ENCODE results near the gene NUBP2.

NUBP2 gene

DNA sequence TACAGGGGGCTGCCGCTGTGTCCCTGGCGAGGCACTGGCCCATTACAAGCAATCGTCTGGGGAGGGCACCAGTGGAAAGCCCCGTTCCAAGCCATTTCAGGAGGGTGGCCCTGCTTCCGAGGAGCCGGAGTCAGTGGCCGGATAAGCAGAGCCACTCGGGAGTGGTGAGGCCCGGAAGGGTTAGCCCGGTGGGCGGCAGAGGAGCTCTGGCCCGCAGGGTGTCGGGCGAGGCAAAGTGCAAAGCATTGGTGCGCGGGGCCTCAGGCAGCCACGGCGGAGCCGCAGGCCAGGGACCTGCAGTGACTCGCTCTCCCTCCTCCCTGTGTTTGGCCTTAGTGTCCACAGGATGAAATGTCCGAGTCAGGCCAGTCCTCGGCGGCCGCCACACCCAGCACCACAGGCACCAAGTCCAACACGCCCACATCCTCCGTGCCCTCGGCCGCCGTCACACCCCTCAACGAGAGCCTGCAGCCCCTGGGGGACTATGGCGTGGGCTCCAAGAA, 36.0 kb upstream of the NUBP2 start:
- no peak for DNase-seq (ENCODE audit: low read depth in 1 of 2, low spot score in 1 of 2)
- TF ChIP-seq JUND (IDR thresholded peaks at IDR 0.05; ENCODE audit: low read depth): no peak
- in situ Hi-C loops (cut with HindIII; ENCODE audit: low pct_unique_long_range_greater_than_20kb, low sequenced_read_pairs): no loop called here

DNA sequence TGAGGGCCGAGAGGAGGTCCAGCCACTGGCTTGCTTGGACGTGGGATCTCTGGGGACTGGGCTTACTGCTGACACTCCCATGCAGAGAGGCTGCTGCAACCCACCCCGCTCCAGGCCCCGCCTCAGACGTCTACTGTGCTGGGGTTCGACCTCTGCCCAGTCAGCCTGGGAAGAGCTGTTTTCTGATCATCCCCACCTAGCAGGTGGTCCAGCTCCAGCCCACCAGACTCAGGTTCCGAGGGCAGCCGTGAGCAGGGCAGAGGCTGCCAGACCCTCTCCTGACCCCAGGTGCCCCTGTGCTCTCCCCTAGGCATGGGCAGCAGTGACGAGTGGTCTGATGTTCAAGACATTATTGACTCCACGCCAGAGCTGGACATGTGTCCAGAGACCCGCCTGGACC, 34.8 kb upstream of the NUBP2 start:
- in situ Hi-C loops (cut with HindIII; ENCODE audit: low pct_unique_long_range_greater_than_20kb, low sequenced_read_pairs): no loop called here
- no peak for TF ChIP-seq JUND (IDR thresholded peaks at IDR 0.05; ENCODE audit: low read depth)

DNA sequence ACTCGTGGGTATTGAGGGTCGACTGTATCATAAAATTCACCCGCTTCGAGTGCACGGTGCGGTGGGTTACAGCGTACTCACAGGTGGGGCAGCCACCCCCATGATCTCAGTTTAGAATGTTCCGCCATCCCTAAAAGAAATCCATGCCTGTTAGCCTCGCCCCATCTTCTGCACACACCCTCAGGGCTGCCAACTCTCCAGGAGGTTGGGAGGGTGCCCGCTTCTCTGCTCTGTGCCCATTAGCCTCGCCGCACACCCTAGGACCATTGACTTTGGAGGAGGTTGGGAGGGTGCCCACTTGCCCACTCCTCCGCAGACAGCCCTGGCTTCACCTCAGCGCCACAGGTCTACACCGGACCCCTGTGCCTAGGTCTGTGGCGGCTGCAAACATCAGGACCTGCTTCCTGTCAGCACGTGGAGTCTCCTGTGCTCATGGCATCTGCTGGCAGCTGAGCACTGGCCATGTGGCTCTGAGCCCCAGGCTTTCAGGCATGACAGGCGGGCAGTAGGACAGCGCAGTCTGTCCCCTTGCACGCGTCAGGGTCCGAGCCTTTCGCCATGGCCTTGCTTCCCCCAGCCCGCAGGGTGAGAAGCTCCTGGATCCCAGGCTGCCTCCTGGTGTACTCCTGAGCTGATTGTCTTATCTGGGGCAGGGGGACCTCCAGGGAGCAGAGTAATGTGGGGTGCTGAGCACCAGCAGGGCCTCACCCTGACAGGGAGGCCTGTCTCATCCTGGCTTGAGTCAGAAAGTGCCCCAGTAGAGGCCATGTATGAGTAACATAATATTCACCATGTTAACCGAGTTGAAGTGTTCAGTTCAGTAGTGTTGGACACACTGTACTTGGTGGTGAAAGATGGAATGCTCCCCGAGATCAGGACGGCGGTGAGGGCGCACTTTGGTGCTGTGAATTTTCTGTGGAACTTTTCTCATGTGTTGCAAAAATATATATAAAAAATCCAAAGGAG, 33.3 kb upstream of the NUBP2 start:
- no peak for DNase-seq (ENCODE audit: low read depth in 1 of 2, low spot score in 1 of 2)
- no peak for TF ChIP-seq JUND (IDR thresholded peaks at IDR 0.05; ENCODE audit: low read depth)
- in situ Hi-C loops (cut with HindIII; ENCODE audit: low pct_unique_long_range_greater_than_20kb, low sequenced_read_pairs): no loop called here

More for the DNA sequence above, 34.8 kb upstream of the NUBP2 start:
- no peak for DNase-seq (ENCODE audit: low read depth in 1 of 2, low spot score in 1 of 2)

DNA sequence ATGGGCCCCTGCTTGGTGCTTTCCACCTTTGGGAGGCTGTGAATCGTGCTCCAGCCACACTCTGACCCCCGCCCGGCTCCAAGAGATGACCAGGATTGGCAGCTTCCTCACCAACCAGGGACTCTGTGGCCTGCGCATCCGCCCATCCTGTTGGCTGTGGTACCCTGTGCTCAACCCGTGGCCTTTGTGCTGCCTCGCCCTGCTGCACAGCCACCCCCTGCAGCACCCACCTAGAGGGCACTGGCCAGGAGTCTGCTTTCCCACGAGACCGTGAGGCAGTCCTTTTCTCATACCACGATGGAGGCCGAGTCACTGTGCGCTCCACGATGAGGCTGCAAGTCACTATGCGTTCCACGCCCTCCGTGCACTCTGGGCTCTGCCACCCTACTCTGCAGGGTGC, 30.8 kb upstream of the NUBP2 start:
- in situ Hi-C loops (cut with HindIII; ENCODE audit: low pct_unique_long_range_greater_than_20kb, low sequenced_read_pairs): no loop called here
- DNase-seq (ENCODE audit: low read depth in 1 of 2, low spot score in 1 of 2): no peak
- no peak for TF ChIP-seq JUND (IDR thresholded peaks at IDR 0.05; ENCODE audit: low read depth)

DNA sequence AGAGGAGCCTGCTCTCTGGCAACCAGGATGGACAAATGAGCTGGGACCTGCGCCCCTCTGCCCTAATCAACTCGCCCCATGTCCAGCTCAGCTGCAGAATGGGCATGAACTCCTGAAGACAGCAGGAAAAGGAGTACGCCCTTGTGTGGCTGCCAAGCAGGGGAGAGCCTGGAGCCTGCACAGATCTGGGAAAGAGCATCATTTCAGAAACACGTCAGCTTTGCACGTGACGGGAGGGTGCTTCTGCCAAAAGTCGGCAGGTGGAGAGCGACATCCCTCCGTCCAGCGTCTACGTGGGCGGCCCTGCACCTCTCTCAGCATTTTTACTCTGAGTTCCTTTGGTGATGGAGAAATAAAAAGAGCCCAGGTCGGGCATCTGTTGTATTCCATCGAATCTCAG, 29.9 kb upstream of the NUBP2 start:
- DNase-seq (ENCODE audit: low read depth in 1 of 2, low spot score in 1 of 2): no peak
- no peak for TF ChIP-seq JUND (IDR thresholded peaks at IDR 0.05; ENCODE audit: low read depth)
- in situ Hi-C loops (cut with HindIII; ENCODE audit: low pct_unique_long_range_greater_than_20kb, low sequenced_read_pairs): no loop called here

DNA sequence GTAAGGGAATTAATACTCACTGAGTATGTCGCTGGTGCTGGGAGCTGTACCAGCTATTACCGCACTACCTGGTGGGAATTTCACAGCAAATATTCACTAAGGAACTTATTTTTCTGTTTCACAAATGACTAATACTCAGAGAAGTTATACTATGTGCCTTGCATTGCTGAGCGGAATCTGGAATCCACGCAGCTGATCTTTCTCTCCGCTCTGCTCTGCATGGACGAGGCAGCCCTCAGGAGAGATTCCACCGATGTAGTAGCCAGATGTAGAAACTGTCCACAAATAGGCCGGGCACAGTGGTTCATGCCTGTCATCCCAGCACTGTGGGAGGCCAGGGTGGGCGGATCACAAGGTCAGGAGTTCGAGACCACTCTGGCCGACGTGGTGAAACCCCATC, 28.6 kb upstream of the NUBP2 start:
- no peak for DNase-seq (ENCODE audit: low read depth in 1 of 2, low spot score in 1 of 2)
- in situ Hi-C loops (cut with HindIII; ENCODE audit: low pct_unique_long_range_greater_than_20kb, low sequenced_read_pairs): no loop called here
- TF ChIP-seq JUND (IDR thresholded peaks at IDR 0.05; ENCODE audit: low read depth): no peak

DNA sequence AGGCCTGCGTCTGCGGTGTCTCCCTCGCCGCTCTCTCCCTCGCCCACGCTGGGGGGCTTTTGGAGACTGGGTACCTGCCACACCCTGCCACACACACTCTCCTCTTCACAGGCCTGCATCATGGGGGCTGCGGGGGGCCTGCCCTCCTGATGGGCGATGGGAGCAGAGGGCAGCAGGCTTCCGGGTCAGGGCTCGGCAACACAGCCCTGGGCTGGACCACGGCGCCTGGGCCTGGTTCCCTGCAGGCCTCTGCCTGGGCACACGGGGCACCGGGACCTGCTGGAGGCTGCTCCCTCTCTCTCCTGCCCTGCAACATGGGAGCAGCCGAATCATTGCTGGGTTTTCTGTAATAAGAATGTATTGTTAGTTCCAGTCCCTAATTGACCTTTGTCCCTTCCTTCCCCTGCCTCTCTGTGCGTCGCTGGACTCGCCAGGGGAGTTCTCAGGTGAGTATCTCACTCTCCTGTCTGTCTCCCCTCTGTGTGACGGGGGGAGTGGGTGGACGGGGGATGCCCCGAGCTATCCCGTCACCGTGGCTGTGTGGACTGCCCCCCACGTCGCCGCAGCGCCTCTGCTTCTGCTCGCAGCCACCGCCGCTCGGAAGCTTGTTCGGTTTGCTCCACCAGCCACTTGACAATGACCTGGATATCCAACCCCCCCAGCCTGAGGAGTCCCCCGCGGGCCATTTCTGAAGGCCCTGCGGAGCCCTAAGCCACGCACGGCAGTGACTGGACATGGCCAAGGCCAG, 24.9 kb upstream of the NUBP2 start:
- DNase-seq (ENCODE audit: low read depth in 1 of 2, low spot score in 1 of 2): no peak
- in situ Hi-C loops (cut with HindIII; ENCODE audit: low pct_unique_long_range_greater_than_20kb, low sequenced_read_pairs): no loop called here
- TF ChIP-seq JUND (IDR thresholded peaks at IDR 0.05; ENCODE audit: low read depth): no peak

DNA sequence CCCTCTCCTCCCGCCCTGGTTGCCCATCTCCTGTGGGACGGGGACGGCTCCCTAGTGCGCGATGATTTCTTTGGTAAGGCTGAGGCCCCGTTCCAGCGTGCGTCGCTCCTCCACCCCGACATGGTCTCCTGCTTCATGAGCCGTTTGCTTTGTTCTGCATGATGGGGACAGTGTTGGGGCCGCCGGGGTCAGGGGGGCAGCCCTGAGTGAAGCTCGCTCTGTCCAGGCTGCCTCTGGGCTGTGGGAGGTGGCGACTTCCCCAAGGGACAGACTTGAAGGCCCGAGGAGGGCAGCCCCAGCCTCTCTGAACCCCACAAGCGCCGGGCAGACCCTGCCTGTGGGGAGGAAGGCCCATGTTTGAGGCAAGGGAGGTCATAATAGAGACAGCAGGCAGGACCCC, 23.8 kb upstream of the NUBP2 start:
- no peak for DNase-seq (ENCODE audit: low read depth in 1 of 2, low spot score in 1 of 2)
- in situ Hi-C loops (cut with HindIII; ENCODE audit: low pct_unique_long_range_greater_than_20kb, low sequenced_read_pairs): no loop called here
- TF ChIP-seq JUND (IDR thresholded peaks at IDR 0.05; ENCODE audit: low read depth): no peak

DNA sequence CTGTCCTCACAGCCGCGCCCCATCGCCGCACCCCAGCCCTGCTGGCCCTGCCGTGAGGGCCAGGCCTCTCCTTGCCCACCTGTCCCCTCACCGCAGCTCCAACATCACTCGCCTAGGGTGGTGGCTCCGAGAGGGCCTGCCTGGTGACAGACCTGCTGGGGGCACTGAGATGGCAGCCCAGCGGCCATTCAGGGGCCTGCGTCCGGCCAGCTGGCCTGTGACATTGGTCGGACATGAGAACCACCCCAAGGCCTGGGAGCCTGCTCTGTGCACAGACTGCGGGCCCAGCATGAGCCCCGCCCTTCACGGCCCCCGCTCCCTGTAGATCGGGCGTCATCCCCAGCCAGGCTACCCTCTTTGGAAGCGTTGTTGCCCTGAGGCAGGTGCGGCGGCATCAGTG, 23.2 kb upstream of the NUBP2 start:
- in situ Hi-C loops (cut with HindIII; ENCODE audit: low pct_unique_long_range_greater_than_20kb, low sequenced_read_pairs): no loop called here
- no peak for TF ChIP-seq JUND (IDR thresholded peaks at IDR 0.05; ENCODE audit: low read depth)
- no peak for DNase-seq (ENCODE audit: low read depth in 1 of 2, low spot score in 1 of 2)

DNA sequence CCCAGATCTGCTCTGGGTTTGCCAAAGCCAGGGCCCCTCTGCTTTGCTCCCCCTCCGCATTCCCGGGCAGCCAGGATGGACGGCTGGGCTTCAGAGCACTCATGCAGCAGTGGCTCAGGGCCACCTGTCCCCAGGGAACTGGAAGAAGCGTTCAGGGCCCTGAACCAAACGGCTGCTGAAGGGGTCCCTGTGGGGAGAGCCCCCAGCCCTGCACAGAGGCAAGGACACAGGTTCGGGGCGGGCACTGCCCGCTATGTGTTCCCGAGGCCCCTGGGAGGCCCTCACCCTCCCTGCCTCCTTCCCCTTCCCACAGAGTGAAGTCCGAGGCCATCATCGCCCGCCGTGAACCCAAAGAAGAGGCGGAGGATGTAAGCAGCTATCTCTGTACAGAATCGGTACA, 21.8 kb upstream of the NUBP2 start:
- no peak for DNase-seq (ENCODE audit: low read depth in 1 of 2, low spot score in 1 of 2)
- in situ Hi-C loops (cut with HindIII; ENCODE audit: low pct_unique_long_range_greater_than_20kb, low sequenced_read_pairs): no loop called here

DNA sequence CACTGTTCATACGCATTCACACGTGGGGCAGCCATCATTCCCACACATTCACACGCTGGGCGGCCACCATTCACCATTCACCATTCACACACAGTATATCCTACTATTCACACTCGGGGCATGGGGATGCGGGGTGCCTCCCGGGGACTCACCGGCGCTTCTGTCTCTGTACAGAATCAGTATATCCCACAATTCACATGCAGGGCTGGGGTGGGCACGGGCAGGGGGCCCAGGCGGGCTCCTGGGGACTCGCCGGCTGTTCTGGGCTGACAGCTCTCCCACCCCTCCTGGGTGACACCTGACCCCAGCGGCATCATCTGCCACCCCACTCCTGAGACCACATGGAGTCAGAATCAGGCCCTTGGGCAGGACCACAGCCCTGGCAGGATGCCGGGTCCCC, 21.0 kb upstream of the NUBP2 start:
- no peak for DNase-seq (ENCODE audit: low read depth in 1 of 2, low spot score in 1 of 2)
- in situ Hi-C loops (cut with HindIII; ENCODE audit: low pct_unique_long_range_greater_than_20kb, low sequenced_read_pairs): no loop called here

More for the DNA sequence above, 21.8 kb upstream of the NUBP2 start:
- TF ChIP-seq JUND (IDR thresholded peaks at IDR 0.05; ENCODE audit: low read depth): no peak

DNA sequence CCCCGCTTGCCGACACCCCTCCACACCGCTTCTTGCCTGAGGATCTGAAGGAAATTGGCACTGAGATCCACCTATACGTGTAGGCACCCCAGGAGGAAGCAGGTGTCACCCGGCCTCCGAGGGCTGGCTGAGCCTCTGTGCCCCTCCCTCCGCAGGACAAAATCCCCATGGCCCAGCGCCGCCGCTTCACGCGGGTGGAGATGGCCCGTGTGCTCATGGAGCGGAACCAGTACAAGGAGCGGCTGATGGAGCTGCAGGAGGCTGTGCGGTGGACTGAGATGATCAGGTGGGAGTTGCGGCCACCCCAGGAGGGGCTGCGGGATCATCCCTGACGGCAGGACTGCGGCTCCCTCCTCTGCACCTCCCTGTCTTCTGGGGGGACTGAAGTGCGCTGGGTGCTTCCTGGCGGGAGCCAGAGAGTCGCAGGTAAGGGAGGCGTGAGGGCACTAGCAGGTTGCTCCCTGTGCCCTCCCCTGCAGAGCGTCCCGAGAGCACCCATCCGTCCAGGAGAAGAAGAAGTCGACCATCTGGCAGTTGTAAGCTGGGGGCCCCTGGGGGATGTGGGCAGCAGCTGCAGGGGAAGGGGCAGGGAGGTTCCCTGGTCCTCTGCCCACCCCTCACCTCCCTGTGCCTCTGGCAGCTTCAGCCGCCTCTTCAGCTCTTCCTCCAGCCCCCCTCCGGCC, 20.4 kb upstream of the NUBP2 start:
- no peak for TF ChIP-seq JUND (IDR thresholded peaks at IDR 0.05; ENCODE audit: low read depth)

More for the DNA sequence above, 21.0 kb upstream of the NUBP2 start:
- no peak for TF ChIP-seq JUND (IDR thresholded peaks at IDR 0.05; ENCODE audit: low read depth)

More for the DNA sequence above, 20.4 kb upstream of the NUBP2 start:
- in situ Hi-C loops (cut with HindIII; ENCODE audit: low pct_unique_long_range_greater_than_20kb, low sequenced_read_pairs): no loop called here
- no peak for DNase-seq (ENCODE audit: low read depth in 1 of 2, low spot score in 1 of 2)
